Naive thymus-derived CD4-positive, alpha-beta T cell (primary cell): Measurements from ENCODE around the gene FAM120B. TPM values are rescaled to one million over a fixed set of nuclear protein-coding genes. Genes with fewer than 3 reads are reported as not detected.

Experiments used
- ATAC-seq: fragments of 150-1000 bp; cut with Tn5 transposase; 2 replicates; pipeline ENCODE4 v1.10.0; 2021; ENCODE audit warnings: mild to moderate bottlenecking, moderate library complexity
- CTCF ChIA-PET: fragments of 350-600 bp; sonication (Branson Sonifier 250); formaldehyde crosslinking; loops from one replicate; lab custom pipeline; 2021; ENCODE audit warnings: antibody characterized with exemption; lab: Charles Lee
- POLR2A ChIA-PET: fragments of 350-600 bp; sonication (Branson Sonifier 250); formaldehyde crosslinking; loops from one replicate; lab custom pipeline; 2021; ENCODE audit warnings: antibody characterized with exemption, inconsistent platforms; lab: Charles Lee
- DNase-seq, 9 donors: peaks; one replicate each; pipeline versions ENCODE4 v3.0.0 to v3.0.0-alpha.2; 2020 to 2022; ENCODE audit warnings: mixed read lengths in 1 of 9
- H3K27ac ChIP-seq: one replicate; pipeline ENCODE4 v1.7.0; 2013; ENCODE audit warnings: mild to moderate bottlenecking, low read depth, low read length, moderate library complexity
- H3K27me3 ChIP-seq, 2 donors: one replicate each; pipeline ENCODE4 v1.7.0; 2013; ENCODE audit warnings: low read length in 2 of 2, mild to moderate bottlenecking in 2 of 2, moderate library complexity in 2 of 2; ENCODE audit not compliant: control insufficient read depth in 2 of 2, insufficient read depth in 2 of 2
- H3K36me3 ChIP-seq, 3 experiments: 1 replicate in 2 of 3; 2 replicates in 1 of 3; pipeline ENCODE4 v1.7.0; 2013; ENCODE audit warnings: low read length in 3 of 3, mild to moderate bottlenecking in 3 of 3, moderate library complexity in 1 of 3; ENCODE audit not compliant: insufficient read depth in 3 of 3, control insufficient read depth in 2 of 3
- H3K4me1 ChIP-seq, 2 donors: one replicate each; pipeline ENCODE4 v1.7.0; 2013; ENCODE audit warnings: low read length in 2 of 2, mild to moderate bottlenecking in 2 of 2, moderate library complexity in 1 of 2; ENCODE audit not compliant: control insufficient read depth in 2 of 2, insufficient read depth in 2 of 2
- H3K4me3 ChIP-seq: 2 replicates; pipeline ENCODE4 v1.7.0; 2013; ENCODE audit warnings: mild to moderate bottlenecking, low read length
- H3K9me3 ChIP-seq, 3 experiments: 1 replicate in 2 of 3; 2 replicates in 1 of 3; pipeline ENCODE4 v1.7.0; 2013; ENCODE audit warnings: low read length in 3 of 3; ENCODE audit not compliant: control insufficient read depth in 2 of 3
- H3K27ac Mint-ChIP-seq, 9 donors: one replicate each; pipeline ENCODE4 v1.8.0; 2020 to 2022; ENCODE audit warnings: mixed read lengths in 9 of 9, mild to moderate bottlenecking in 8 of 9, moderate library complexity in 5 of 9, inconsistent platforms in 2 of 9
- H3K27me3 Mint-ChIP-seq, 5 donors: one replicate each; pipeline ENCODE4 v1.8.0; 2021 to 2022; ENCODE audit warnings: mixed read lengths in 5 of 5, mild to moderate bottlenecking in 1 of 5
- H3K36me3 Mint-ChIP-seq, 5 donors: one replicate each; pipeline ENCODE4 v1.8.0; 2020 to 2022; ENCODE audit warnings: mixed read lengths in 5 of 5, mild to moderate bottlenecking in 3 of 5, inconsistent platforms in 1 of 5
- H3K4me1 Mint-ChIP-seq, 7 donors: one replicate each; pipeline ENCODE4 v1.8.0; 2020 to 2022; ENCODE audit warnings: mixed read lengths in 7 of 7, mild to moderate bottlenecking in 3 of 7, inconsistent platforms in 1 of 7
- H3K4me3 Mint-ChIP-seq, 10 donors: one replicate each; pipeline ENCODE4 v1.8.0; 2020 to 2022; ENCODE audit warnings: mild to moderate bottlenecking in 10 of 10, mixed read lengths in 10 of 10, moderate library complexity in 6 of 10, inconsistent platforms in 2 of 10
- H3K9me3 Mint-ChIP-seq, 11 donors: one replicate each; pipeline ENCODE4 v1.8.0; 2020 to 2022; ENCODE audit warnings: mixed read lengths in 11 of 11, mild to moderate bottlenecking in 4 of 11, inconsistent platforms in 1 of 11, moderate library complexity in 1 of 11
- intact Hi-C, 2 donors: fragments of 100-400 bp; cut with micrococcal nuclease; formaldehyde crosslinking; loops; one replicate each; pipeline ENCODE4 v1.15.1; 2023
- polyA plus RNA-seq, 2 donors: library from polyadenylated mRNA; unstranded; fragments of 300-500 nt; fragmentation: Illumina TruSeq; gene quantifications; one replicate each; pipeline ENCODE4 v1.2.3, GENCODE V29; 2021
- total RNA-seq, 6 experiments: library from RNA in 5 of 6; stranded (reverse) in 5 of 6; gene quantifications; 1 replicate in 5 of 6; 2 replicates in 1 of 6; pipeline ENCODE4 v1.2.3 and lab custom pipeline; 2021 to 2026

FAM120B gene
- total and polyA plus RNA-seq, 7 experiments from 2014 or later, result 27.2 to 53.4 (median 35.5) TPM

DNA sequence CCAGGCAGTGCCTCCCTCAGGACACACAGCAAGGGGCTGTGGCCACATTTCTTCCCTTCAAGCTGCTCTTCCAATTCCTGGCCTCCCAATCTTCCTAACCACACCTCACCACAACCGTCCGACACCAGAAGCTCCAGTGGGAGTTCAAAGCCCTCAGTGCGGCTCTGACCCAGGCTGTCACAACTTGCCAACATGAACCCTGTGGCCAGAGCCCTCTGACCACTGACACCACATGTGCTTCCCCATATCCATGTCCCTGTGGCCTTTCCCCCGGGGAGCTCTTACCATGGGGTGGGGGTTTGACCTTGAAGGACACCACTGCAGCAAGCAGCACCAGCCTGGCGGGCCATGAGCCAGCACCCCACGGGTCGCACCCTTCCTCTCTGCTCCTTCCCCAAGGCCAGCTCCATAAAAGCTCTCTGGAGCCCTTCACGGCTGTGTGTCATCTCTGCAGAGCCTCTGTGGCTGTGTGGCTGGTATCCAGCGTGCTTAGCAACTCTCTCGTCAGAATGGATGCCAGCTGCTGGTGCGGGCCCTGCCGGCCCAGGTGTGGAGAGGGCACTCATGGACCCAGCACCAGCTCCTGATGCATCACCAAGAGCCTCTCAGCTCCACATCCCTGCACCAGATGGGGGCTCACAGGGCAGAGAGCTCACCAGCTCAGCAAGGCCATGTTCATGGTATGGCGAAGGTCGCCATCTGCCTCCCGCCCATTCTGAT is 140.4 kb downstream of the FAM120B start:
- Histone ChIP-seq H3K27me3 (no peaks in the 10 kb centered on the region), H3K4me1 (no peaks in the 10 kb centered on the region), H3K36me3 (no peaks in the 10 kb centered on the region), H3K27ac (no peak overlapping the region), H3K9me3 (no peaks in the 10 kb centered on the region), H3K4me3 (no peak overlapping the region)
- ChIA-PET POLR2A (no interaction called here), CTCF (no interaction called here)
- no peaks in the 10 kb centered on the region for H3K9me3 Mint-ChIP-seq
- DNase-seq, result peak in 1 of 9 donors; percentile 19
- peaks cover 0 to 5% (median 0%) of the 10 kb centered on the region in 5 donors for H3K27me3 Mint-ChIP-seq
- no peak for ATAC-seq
- H3K27ac Mint-ChIP-seq, result no peak overlapping the region
- intact Hi-C loops, result no loop called here
- peaks cover 0 to 9% (median 0%) of the 10 kb centered on the region in 7 donors for H3K4me1 Mint-ChIP-seq
- H3K4me3 Mint-ChIP-seq, result peak overlapping the region in 1 of 10 donors; percentile 37
- no peaks in the 10 kb centered on the region for H3K36me3 Mint-ChIP-seq

DNA sequence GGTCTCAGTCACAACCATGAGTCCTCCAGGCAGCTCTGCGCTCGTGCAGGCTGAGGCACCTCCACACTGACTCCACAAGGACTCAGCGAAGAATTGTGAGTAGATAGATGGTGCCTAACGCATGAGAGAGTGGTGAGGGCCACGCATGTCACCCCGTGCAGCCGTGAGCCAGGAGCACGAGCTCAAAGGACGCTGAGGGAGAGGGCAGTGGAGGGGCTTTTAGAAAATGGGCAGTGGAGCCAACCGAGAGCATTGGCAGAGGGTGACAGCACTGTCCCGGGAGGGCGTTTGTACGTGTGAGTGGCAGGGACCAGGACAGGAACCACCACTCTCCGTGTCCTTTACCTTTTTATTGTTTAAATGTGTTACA is 141.0 kb downstream of the FAM120B start:
- ATAC-seq (no peak), DNase-seq (peak in 1 of 9 donors; percentile 9)
- intact Hi-C loops, result no loop called here
- no peaks in the 10 kb centered on the region for H3K36me3 Mint-ChIP-seq
- H3K9me3 Mint-ChIP-seq, result no peaks in the 10 kb centered on the region
- Histone ChIP-seq H3K36me3 (no peaks in the 10 kb centered on the region), H3K27me3 (no peaks in the 10 kb centered on the region), H3K27ac (no peak overlapping the region), H3K4me1 (no peaks in the 10 kb centered on the region), H3K9me3 (no peaks in the 10 kb centered on the region), H3K4me3 (no peak overlapping the region)
- peaks cover 0 to 5% (median 0%) of the 10 kb centered on the region in 7 donors for H3K4me1 Mint-ChIP-seq
- H3K27ac Mint-ChIP-seq, result no peak overlapping the region
- H3K27me3 Mint-ChIP-seq, result peaks cover 0 to 5% (median 0%) of the 10 kb centered on the region in 5 donors
- ChIA-PET CTCF (no interaction called here), POLR2A (no interaction called here)
- no peak overlapping the region for H3K4me3 Mint-ChIP-seq

DNA sequence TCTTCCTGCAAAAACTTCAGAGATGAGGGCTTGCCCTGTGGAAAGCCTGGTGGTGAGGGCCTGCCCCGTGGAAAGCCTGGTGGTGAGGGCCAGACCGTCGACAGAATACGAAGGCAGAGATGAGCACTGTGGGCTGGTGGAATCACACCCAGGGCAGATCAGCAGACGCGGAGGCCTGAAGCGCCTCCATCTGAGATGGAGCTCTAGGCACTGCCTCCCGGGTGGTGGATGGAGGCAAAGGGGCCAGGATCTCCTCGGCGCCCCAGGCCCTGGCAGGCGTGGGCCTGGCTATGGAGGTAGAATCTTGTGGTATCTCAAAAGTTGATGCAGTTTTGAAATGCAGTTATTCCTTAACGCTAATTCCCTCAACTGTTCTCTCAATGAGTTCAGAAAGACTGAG is 141.8 kb downstream of the FAM120B start:
- ChIA-PET POLR2A (no interaction called here), CTCF (no interaction called here)
- DNase-seq, result peak in 1 of 9 donors; percentile 8

DNA sequence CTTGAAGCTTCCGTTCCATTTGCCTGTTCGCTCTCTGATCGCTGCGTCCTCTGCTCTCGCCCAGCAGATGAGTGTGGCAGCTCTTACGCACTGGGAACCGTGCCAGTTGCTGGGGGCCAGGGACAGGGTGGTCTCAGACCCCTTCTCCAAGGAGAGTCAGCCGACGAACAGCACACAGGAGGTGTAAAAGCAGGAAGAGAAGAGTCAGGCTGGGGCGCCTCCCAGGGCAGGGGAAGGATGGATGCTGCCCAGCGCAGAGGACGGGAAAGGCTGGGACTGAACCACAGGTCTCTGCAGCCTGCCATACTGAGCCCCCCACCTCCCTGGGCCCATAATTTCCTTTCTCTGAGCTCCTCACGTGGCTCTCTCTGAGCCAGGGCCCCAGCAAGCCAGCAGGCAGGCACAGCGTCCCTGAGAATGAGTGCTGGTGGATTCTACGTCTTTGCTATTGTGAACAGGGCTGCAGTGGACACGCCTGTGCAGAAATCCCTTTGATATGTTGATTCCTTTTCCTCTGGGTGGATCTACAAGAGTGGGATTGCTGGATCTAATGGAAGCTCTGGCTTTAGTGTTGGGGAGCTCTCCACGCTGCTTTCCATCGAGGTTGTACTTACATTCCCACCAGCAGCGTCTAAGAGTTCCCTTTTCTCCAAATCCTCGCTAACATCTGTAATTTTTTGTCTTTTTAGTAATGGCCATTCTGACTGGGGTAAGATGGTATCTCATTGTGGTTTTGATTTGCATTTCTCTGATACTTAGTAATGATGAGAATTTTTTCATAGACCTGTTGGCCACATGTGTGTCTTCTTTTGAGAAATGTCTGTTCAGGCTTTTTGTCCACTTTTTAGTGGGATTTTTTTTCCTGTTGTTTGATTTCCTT is 142.4 kb downstream of the FAM120B start:
- Mint-ChIP-seq H3K4me1 (peaks cover 0 to 7% (median 0%) of the 10 kb centered on the region in 7 donors), H3K9me3 (peaks cover 0 to 3% (median 0%) of the 10 kb centered on the region in 11 donors), H3K27ac (no peak overlapping the region), H3K4me3 (no peak overlapping the region), H3K27me3 (peaks cover 0 to 5% (median 0%) of the 10 kb centered on the region in 5 donors), H3K36me3 (no peaks in the 10 kb centered on the region)
- DNase-seq (peak in 1 of 9 donors; percentile 7), ATAC-seq (no peak)
- intact Hi-C loops, result no loop called here
- no peaks in the 10 kb centered on the region for H3K36me3 ChIP-seq
- no peaks in the 10 kb centered on the region for H3K9me3 ChIP-seq
- CTCF ChIA-PET, result no interaction called here
- no peaks in the 10 kb centered on the region for H3K27me3 ChIP-seq
- POLR2A ChIA-PET, result no interaction called here
- H3K27ac ChIP-seq, result no peak overlapping the region
- no peaks in the 10 kb centered on the region for H3K4me1 ChIP-seq
- no peak overlapping the region for H3K4me3 ChIP-seq

More for the DNA sequence above, 141.8 kb downstream of the FAM120B start:
- Mint-ChIP-seq H3K27ac (no peak overlapping the region), H3K27me3 (peaks cover 0 to 5% (median 0%) of the 10 kb centered on the region in 5 donors), H3K4me1 (peaks cover 0 to 7% (median 0%) of the 10 kb centered on the region in 7 donors), H3K36me3 (no peaks in the 10 kb centered on the region), H3K4me3 (no peak overlapping the region), H3K9me3 (peaks cover 0 to 3% (median 0%) of the 10 kb centered on the region in 11 donors)
- intact Hi-C loops, result no loop called here
- Histone ChIP-seq H3K27ac (no peak overlapping the region), H3K36me3 (no peaks in the 10 kb centered on the region), H3K4me1 (no peaks in the 10 kb centered on the region), H3K4me3 (no peak overlapping the region), H3K9me3 (no peaks in the 10 kb centered on the region), H3K27me3 (no peaks in the 10 kb centered on the region)
- ATAC-seq, result no peak

DNA sequence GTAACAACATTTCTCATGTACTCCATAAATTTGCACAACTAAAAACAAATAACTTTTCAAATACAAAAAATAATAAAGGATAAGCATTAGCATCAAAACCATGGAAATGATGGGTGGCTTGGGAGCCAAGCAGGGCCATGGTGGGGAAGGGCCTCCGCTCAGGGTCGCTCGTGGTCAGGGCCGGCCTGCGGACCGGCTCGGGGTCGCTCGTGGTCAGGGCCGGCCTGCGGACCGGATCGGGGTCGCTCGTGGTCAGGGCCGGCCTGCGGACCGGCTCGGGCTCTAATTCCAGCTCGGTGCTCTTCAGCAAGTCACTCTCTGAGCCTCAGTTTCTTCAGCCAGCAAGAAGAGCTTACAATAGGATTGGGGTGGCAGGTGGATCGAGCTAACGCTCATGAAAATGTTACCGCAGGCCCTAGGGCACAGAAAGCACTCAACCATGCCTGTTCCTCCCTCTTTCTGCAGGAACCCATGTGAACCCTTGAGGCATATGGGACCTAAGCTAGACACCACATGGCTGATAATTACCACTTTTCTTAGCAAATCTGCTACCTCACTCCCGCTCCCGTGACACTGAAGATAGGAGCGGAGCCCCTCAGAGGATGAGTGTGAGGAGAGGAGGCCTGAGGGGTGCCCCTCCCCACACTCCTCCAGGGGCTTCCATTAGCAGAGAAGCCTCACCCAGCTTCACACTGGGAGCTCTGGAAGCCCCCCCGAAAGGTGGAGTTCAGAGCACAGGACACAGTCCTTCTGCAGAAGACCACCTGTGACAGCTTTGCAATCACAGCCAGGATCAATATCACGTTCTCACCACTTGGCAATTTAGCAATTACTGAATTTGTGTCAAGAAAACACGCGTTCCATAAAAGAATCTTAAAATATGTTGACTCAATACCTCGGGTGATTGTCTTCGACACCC is 143.5 kb downstream of the FAM120B start:
- Histone ChIP-seq H3K4me1 (no peaks in the 10 kb centered on the region), H3K9me3 (no peaks in the 10 kb centered on the region), H3K27me3 (no peaks in the 10 kb centered on the region), H3K27ac (no peak overlapping the region), H3K36me3 (no peaks in the 10 kb centered on the region), H3K4me3 (no peak overlapping the region)
- intact Hi-C loops, result no loop called here
- Mint-ChIP-seq H3K27me3 (peaks cover 0 to 5% (median 0%) of the 10 kb centered on the region in 5 donors), H3K27ac (no peak overlapping the region), H3K4me3 (no peak overlapping the region), H3K36me3 (no peaks in the 10 kb centered on the region), H3K9me3 (peaks cover 0 to 3% (median 0%) of the 10 kb centered on the region in 11 donors), H3K4me1 (peaks cover 0 to 11% (median 2%) of the 10 kb centered on the region in 7 donors)
- DNase-seq (no peak), ATAC-seq (no peak)
- ChIA-PET POLR2A (no interaction called here), CTCF (no interaction called here)
